Lower leg skin (tissue), 4 donors: ENCODE measurements around the gene ADAM8. TPM values are rescaled to one million over a fixed set of nuclear protein-coding genes. Genes with fewer than 3 reads are reported as not detected.

Experiments
- DNase-seq, 2 donors: peaks; one replicate each; pipeline ENCODE4 v3.0.0-alpha.2; 2019; ENCODE audit warnings: low spot score in 2 of 2
- H3K4me3 ChIP-seq: fragments of 200-600 bp; sonication (generic); 2 replicates; pipeline ENCODE4 v1.5.1; 2017; ENCODE audit warnings: mild to moderate bottlenecking, low read depth; ENCODE audit not compliant: poor library complexity, severe bottlenecking
- CTCF ChIP-seq, 3 donors: fragments of 450-650 bp; IDR thresholded peaks; one replicate each; pipeline ENCODE4 v1.5.1; 2016; ENCODE audit warnings: antibody characterized with exemption in 3 of 3, mild to moderate bottlenecking in 3 of 3, moderate library complexity in 2 of 3
- POLR2A ChIP-seq, 2 donors: fragments of 450-650 bp; IDR thresholded peaks; one replicate each; pipeline ENCODE4 v1.6.1; 2016 to 2017; ENCODE audit warnings: antibody characterized with exemption in 2 of 2, mild to moderate bottlenecking in 1 of 2, moderate library complexity in 1 of 2
- WGBS, 2 donors: methylation state at CpG; one replicate each; pipeline ENCODE4 v1.1.5; 2018; 5-methylcytosine and 5-hydroxymethylcytosine counted together
- intact Hi-C: fragments of 100-400 bp; cut with DNase I; formaldehyde crosslinking; loops from one replicate; pipeline ENCODE4 v1.15.0; 2023; ENCODE audit warnings: low total_unique reads
- total RNA-seq, 4 donors: library from RNA; depleted of rRNA; stranded (reverse); fragments of >200 nt; gene quantifications; one replicate each; pipeline ENCODE4 v1.1.0, GENCODE V29; 2016

The ADAM8 gene
- total RNA-seq, 4 donors from 2014 or later: 3.3 to 5.9 (median 4.6) TPM

- intact Hi-C loops: no loop called here
- TF ChIP-seq POLR2A (IDR thresholded peaks at IDR 0.05) (no peak), CTCF (IDR thresholded peaks at IDR 0.05) (no peak)
- 41 to 44% methylated on average over 11 of the region's 11 CpGs for WGBS, 2 donors
- DNase-seq: no peak
- H3K4me3 ChIP-seq: no peak overlapping the region
Measured at GRCh38 chr10:133249975-133250754, 26.5 kb downstream of the ADAM8 start.

- intact Hi-C loops: no loop called here
- DNase-seq: no peak
Measured at GRCh38 chr10:133249094-133249780, 27.4 kb downstream of the ADAM8 start.

GRCh38 chr10:133248334-133248715, 28.3 kb downstream of the ADAM8 start:
- WGBS, 2 donors: 89 to 93% methylated on average over 9 to 12 of the region's 12 CpGs
- DNase-seq: no peak
- intact Hi-C loops: no loop called here
- no peak overlapping the region for H3K4me3 ChIP-seq
- TF ChIP-seq CTCF (IDR thresholded peaks at IDR 0.05) (no peak), POLR2A (IDR thresholded peaks at IDR 0.05) (no peak)

More at GRCh38 chr10:133249094-133249780, 27.4 kb downstream of the ADAM8 start:
- whole genome bisulfite sequencing, 2 donors: 60 to 83% methylated on average over 15 to 20 of the region's 21 CpGs
- H3K4me3 ChIP-seq: no peak overlapping the region
- TF ChIP-seq CTCF (IDR thresholded peaks at IDR 0.05): no peak
- TF ChIP-seq POLR2A (IDR thresholded peaks at IDR 0.05): no peak

GRCh38 chr10:133247681-133248333, 28.9 kb downstream of the ADAM8 start:
- no peak overlapping the region for H3K4me3 ChIP-seq
- no peak for DNase-seq
- intact Hi-C loops: no loop called here
- TF ChIP-seq POLR2A (IDR thresholded peaks at IDR 0.05): no peak
- no peak for TF ChIP-seq CTCF (IDR thresholded peaks at IDR 0.05)
- 82% methylated on average over 33 to 36 of the region's 36 CpGs for WGBS, 2 donors

GRCh38 chr10:133246236-133246626, 30.4 kb downstream of the ADAM8 start:
- intact Hi-C loops: no loop called here
- DNase-seq: no peak
- no peak overlapping the region for H3K4me3 ChIP-seq
- 45 to 75% methylated on average over 12 of the region's 12 CpGs for WGBS, 2 donors
- TF ChIP-seq POLR2A (IDR thresholded peaks at IDR 0.05) (no peak), CTCF (IDR thresholded peaks at IDR 0.05) (no peak)
